CD14-positive monocyte (primary cell): Measurements from ENCODE around the gene FAM24A. TPM values are rescaled to one million over a fixed set of nuclear protein-coding genes. Genes with fewer than 3 reads are reported as not detected.

Experiments
- DNase-seq, 3 donors: peaks; one replicate each; pipeline ENCODE4 v3.0.0-alpha.2; 2011 to 2022
- H2AFZ ChIP-seq: 2 replicates; pipeline ENCODE4 v1.6.0; 2012; ENCODE audit warnings: mild to moderate bottlenecking, low read depth, low read length, inconsistent platforms; ENCODE audit not compliant: insufficient read depth, poor library complexity, severe bottlenecking
- H3K27ac ChIP-seq, 2 donors: 1 replicate in 1 of 2; 2 replicates in 1 of 2; pipeline ENCODE4 v1.5.1; 2012 to 2013; ENCODE audit warnings: low read length in 2 of 2, control low read depth in 1 of 2, inconsistent platforms in 1 of 2, low read depth in 1 of 2, mild to moderate bottlenecking in 1 of 2
- H3K27me3 ChIP-seq, 2 donors: one replicate each; pipeline versions ENCODE4 v1.6.0 to v1.6.1; 2011 to 2013; ENCODE audit warnings: low read length in 2 of 2; ENCODE audit not compliant: control insufficient read depth in 2 of 2, insufficient read depth in 2 of 2
- H3K36me3 ChIP-seq, 2 donors: replicated peaks in 1 of 2; 1 replicate in 1 of 2; 2 replicates in 1 of 2; pipeline versions ENCODE4 v1.5.1 to v1.6.1; 2012 to 2013; ENCODE audit warnings: low read length in 2 of 2, control low read depth in 1 of 2, inconsistent platforms in 1 of 2, mild to moderate bottlenecking in 1 of 2; ENCODE audit not compliant: insufficient read depth in 2 of 2, control insufficient read depth in 1 of 2
- H3K4me1 ChIP-seq, 2 donors: 1 replicate in 1 of 2; 2 replicates in 1 of 2; pipeline versions ENCODE4 v1.5.1 to v1.6.1; 2012 to 2013; ENCODE audit warnings: low read length in 2 of 2, control low read depth in 1 of 2, inconsistent platforms in 1 of 2, mild to moderate bottlenecking in 1 of 2, moderate library complexity in 1 of 2; ENCODE audit not compliant: insufficient read depth in 2 of 2, control insufficient read depth in 1 of 2
- H3K4me2 ChIP-seq: replicated peaks from 2 replicates; pipeline ENCODE3; 2012; ENCODE audit warnings: low read length, moderate library complexity, mild to moderate bottlenecking; ENCODE audit not compliant: poor library complexity, severe bottlenecking; ENCODE audit errors: extremely low read depth
- H3K4me3 ChIP-seq, 3 experiments: fragments of 200-600 bp in 1 of 3; sonication (generic) in 1 of 3; replicated peaks in 1 of 3; 1 replicate in 2 of 3; 2 replicates in 1 of 3; pipeline ENCODE4 v1.5.1; 2011 to 2013; ENCODE audit warnings: low read length in 3 of 3, mild to moderate bottlenecking in 3 of 3, control low read depth in 2 of 3, low read depth in 2 of 3, inconsistent platforms in 1 of 3, moderate library complexity in 1 of 3
- H3K79me2 ChIP-seq: 2 replicates; pipeline ENCODE4 v1.6.0; 2012; ENCODE audit warnings: mild to moderate bottlenecking, control low read depth, inconsistent platforms, low read length, moderate library complexity; ENCODE audit not compliant: insufficient read depth
- H3K9ac ChIP-seq: 2 replicates; pipeline ENCODE4 v1.6.0; 2017; ENCODE audit warnings: low read length, mild to moderate bottlenecking; ENCODE audit not compliant: insufficient read depth, poor library complexity, severe bottlenecking
- H3K9me3 ChIP-seq, 2 donors: replicated peaks in 1 of 2; 1 replicate in 1 of 2; 2 replicates in 1 of 2; pipeline versions ENCODE4 v1.5.1 to v1.6.1; 2012 to 2013; ENCODE audit warnings: low read length in 2 of 2, control low read depth in 1 of 2; ENCODE audit not compliant: control insufficient read depth in 1 of 2, insufficient read depth in 1 of 2
- H4K20me1 ChIP-seq: 2 replicates; pipeline ENCODE4 v1.6.0; 2012; ENCODE audit warnings: mild to moderate bottlenecking, low read length, control low read depth, moderate library complexity; ENCODE audit not compliant: insufficient read depth
- H3K27ac Mint-ChIP-seq, 7 donors: one replicate each; pipeline ENCODE4 v1.8.0; 2020; ENCODE audit warnings: mild to moderate bottlenecking in 7 of 7, mixed read lengths in 7 of 7, moderate library complexity in 6 of 7, inconsistent platforms in 2 of 7
- H3K27me3 Mint-ChIP-seq, 3 donors: one replicate each; pipeline ENCODE4 v1.8.0; 2021 to 2022; ENCODE audit warnings: low read depth in 3 of 3, mild to moderate bottlenecking in 3 of 3, mixed read lengths in 3 of 3, moderate library complexity in 3 of 3, inconsistent platforms in 1 of 3
- H3K36me3 Mint-ChIP-seq, 2 donors: one replicate each; pipeline ENCODE4 v1.8.0; 2020; ENCODE audit warnings: mixed read lengths in 2 of 2, inconsistent platforms in 1 of 2, mild to moderate bottlenecking in 1 of 2
- H3K4me1 Mint-ChIP-seq: one replicate; pipeline ENCODE4 v1.8.0; 2020; ENCODE audit warnings: mild to moderate bottlenecking, mixed read lengths
- H3K4me3 Mint-ChIP-seq, 2 donors: one replicate each; pipeline ENCODE4 v1.8.0; 2020; ENCODE audit warnings: mild to moderate bottlenecking in 2 of 2, mixed read lengths in 2 of 2, moderate library complexity in 1 of 2
- H3K9me3 Mint-ChIP-seq, 7 donors: one replicate each; pipeline ENCODE4 v1.8.0; 2020 to 2022; ENCODE audit warnings: mixed read lengths in 7 of 7, mild to moderate bottlenecking in 6 of 7, moderate library complexity in 6 of 7, inconsistent platforms in 2 of 7
- CTCF ChIP-seq: fragments of 200-600 bp; IDR thresholded peaks from one replicate; pipeline ENCODE4 v1.8.0; 2022; ENCODE audit warnings: antibody characterized with exemption, mild to moderate bottlenecking
- WGBS: methylation state at CpG from one replicate; pipeline ENCODE4 v1.1.5; 2013; ENCODE audit warnings: missing lambda C conversion rate; ENCODE audit not compliant: insufficient coverage; 5-methylcytosine and 5-hydroxymethylcytosine counted together
- intact Hi-C, 2 donors: fragments of 100-400 bp; cut with micrococcal nuclease; formaldehyde crosslinking; loops; one replicate each; pipeline versions ENCODE4 v1.15.0 to v1.15.1; 2023
- polyA plus RNA-seq, 3 donors: library from polyadenylated mRNA; depleted of rRNA in 1 of 3; unstranded in 2 of 3; stranded (reverse) in 1 of 3; fragments of 300-500 nt in 2 of 3; fragments of >200 nt in 1 of 3; fragmentation: Illumina TruSeq in 2 of 3; gene quantifications; 1 replicate in 2 of 3; 2 replicates in 1 of 3; pipeline ENCODE4 v1.2.3, GENCODE V29; 2012 to 2021

FAM24A gene
- polyA plus RNA-seq, 3 donors: not detected

GRCh38 chr10:122875843-122876466 lies 34.5 kb upstream of the FAM24A start:
- 89% methylated on average over 3 of the region's 6 CpGs for WGBS
- no peak overlapping the region for H3K4me3 Mint-ChIP-seq
- peaks cover 3 to 5% of the 10 kb centered on the region in 2 donors for H3K36me3 Mint-ChIP-seq
- Histone ChIP-seq H3K36me3 (no peaks in the 10 kb centered on the region), H3K27ac (no peak overlapping the region), H3K79me2 (peaks cover 10% of the 10 kb centered on the region), H3K9ac (no peak overlapping the region), H3K4me3 (no peak overlapping the region), H3K4me1 (peaks cover 15 to 16% of the 10 kb centered on the region in 2 donors), H3K9me3 (peaks cover 0 to 3% of the 10 kb centered on the region in 2 donors), H2AFZ (no peak overlapping the region), H4K20me1 (no peaks in the 10 kb centered on the region), H3K27me3 (peaks cover 3 to 5% of the 10 kb centered on the region in 2 donors), H3K4me2 (no peak overlapping the region)
- peaks cover 3 to 18% (median 10%) of the 10 kb centered on the region in 7 donors for H3K9me3 Mint-ChIP-seq
- TF ChIP-seq CTCF: no peak
- intact Hi-C loops: loop anchor here in 1 of 2 donors (10.0 kb wide), 1 partner anchor 279 kb away; the partner anchor contains the start of gene BUB3
- no peak overlapping the region for H3K27ac Mint-ChIP-seq
- peaks cover 30% of the 10 kb centered on the region for H3K4me1 Mint-ChIP-seq
- DNase-seq: no peak
- H3K27me3 Mint-ChIP-seq: peaks cover 2 to 24% (median 9%) of the 10 kb centered on the region in 3 donors

GRCh38 chr10:122876467-122876855 lies 33.9 kb upstream of the FAM24A start:
- Mint-ChIP-seq H3K27ac (no peak overlapping the region), H3K4me1 (peaks cover 30% of the 10 kb centered on the region), H3K36me3 (peaks cover 3 to 5% of the 10 kb centered on the region in 2 donors), H3K4me3 (no peak overlapping the region), H3K9me3 (peaks cover 3 to 18% (median 10%) of the 10 kb centered on the region in 7 donors), H3K27me3 (peaks cover 2 to 24% (median 9%) of the 10 kb centered on the region in 3 donors)
- no peak overlapping the region for H3K9ac ChIP-seq
- peaks cover 0 to 3% of the 10 kb centered on the region in 2 donors for H3K9me3 ChIP-seq
- TF ChIP-seq CTCF: no peak
- H3K4me3 ChIP-seq: no peak overlapping the region
- WGBS: no CpG with 5 or more reads among the region's 1 CpG
- no peak overlapping the region for H3K4me2 ChIP-seq
- no peak for DNase-seq
- no peak overlapping the region for H3K27ac ChIP-seq
- H3K79me2 ChIP-seq: peaks cover 10% of the 10 kb centered on the region
- intact Hi-C loops: loop anchor here in 1 of 2 donors (10.0 kb wide), 1 partner anchor 278 kb away; the partner anchor contains the start of gene BUB3
- H2AFZ ChIP-seq: no peak overlapping the region
- no peaks in the 10 kb centered on the region for H3K36me3 ChIP-seq
- H4K20me1 ChIP-seq: no peaks in the 10 kb centered on the region
- H3K4me1 ChIP-seq: peaks cover 15 to 16% of the 10 kb centered on the region in 2 donors
- H3K27me3 ChIP-seq: peaks cover 3 to 5% of the 10 kb centered on the region in 2 donors
